ELF-1 (cell line): ENCODE results near the gene DDI2.
A peak's percentile ranks its signal among the peaks of the same experiment; 100 is the strongest.
"Not testable (repeated sequence)": the region's sequence is repeated elsewhere in the genome, so short reads cannot be mapped to it uniquely, and the experiment has no call there.

Source experiments
- DNase-seq: peaks from one replicate; pipeline ENCODE4 v3.0.0-alpha.2; 2016; ENCODE audit warnings: low read depth, low spot score

DDI2 gene

DNA sequence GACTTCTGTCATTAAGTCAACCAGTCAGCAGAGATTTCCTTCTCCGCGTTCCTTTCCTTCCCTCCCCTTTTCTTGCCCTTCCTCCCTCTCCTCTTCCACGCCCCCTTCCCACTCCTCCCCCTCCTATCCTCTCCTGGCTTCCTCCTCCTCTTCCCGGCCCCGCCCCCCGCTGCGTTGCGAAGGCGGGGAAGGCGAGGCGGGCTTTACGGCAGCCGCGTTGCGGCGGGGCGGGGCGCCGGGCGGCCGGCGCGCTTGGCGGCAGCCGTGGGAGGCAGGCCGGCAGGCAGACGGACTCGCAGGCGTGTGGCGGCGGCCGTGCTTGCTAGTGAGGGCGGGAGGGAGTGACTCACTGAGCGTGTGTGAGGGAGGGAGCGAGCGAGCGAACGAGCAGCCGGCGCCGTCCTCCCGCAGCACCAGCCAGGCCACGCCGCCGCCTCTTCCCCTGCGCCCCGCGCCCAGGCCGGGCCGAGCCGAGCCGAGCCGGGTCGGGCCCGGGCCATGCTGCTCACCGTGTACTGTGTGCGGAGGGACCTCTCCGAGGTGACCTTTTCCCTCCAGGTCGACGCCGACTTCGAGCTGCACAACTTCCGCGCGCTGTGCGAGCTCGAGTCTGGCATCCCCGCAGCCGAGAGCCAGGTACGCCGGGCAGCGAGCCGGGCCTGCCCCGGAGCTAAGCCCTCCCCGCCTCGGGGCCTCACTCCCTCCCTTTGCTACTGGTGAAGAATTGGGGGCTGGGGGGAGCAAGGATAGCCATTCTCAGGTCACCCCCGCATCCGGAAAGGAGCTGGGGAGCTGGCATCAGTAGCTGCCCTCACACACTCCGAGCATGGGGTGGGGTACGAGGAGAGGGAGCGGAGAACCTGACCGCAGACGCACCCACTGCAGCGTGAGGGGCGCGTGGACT is at the start of gene DDI2:
Gene DDI2, plus strand, starts transcription at position 286 of the 904 bp plus-strand sequence. Its CDS starts 213 bp downstream, at position 499.
- peak; percentile 95 for DNase-seq

DNA sequence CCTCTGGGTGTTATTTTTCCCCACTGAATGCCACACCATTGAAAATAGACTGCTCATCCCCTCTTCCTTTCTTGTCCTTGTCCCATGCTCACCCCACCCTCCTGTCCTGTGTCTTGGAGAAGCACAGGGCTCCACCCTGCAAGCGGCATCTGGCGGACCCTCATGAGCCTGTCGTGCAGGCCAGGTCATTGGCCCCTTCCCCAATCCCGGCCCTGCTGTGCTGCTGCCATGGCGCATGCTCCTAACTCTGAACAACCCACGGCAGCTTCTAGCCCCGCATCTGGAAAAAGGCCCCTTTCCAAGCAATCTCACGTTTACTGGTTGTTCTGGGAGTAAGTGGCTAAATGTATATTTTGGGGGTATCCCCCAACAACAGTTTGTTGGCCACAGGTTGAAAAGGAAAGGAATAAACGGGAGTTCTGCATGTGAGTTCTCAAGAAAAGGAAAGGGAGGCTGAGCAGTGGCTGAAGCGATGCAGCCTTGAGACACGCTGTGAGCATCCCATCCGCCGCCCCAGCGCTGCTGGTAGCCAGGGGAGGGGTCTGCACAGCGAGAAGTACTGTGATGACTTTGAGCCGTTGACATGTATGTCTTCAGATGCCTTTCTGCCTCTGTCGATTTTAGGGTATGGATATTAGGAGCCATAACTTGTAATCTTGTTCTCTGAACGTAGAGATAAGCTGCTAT is 48.7 kb upstream of the DDI2 start:
- DNase-seq = no peak

DNA sequence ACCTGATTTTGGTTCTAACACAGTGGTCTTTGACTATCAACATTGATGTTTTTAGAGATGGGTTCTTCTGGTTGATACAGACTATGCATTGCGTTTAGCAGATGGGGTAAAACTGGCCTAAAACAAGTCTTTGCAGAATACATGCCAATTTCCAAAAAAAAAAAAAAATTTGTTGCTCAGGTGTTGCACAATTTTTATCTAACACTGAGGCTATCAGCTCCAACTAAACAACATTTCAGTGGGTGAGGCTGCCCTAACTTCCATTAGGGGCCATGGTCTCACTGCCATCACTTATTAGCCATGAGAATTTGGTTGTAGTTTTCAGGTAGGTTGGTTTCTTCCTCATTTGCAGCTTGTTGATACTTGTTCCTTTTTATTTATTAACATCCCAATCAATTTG is 46.4 kb upstream of the DDI2 start:
- no peak for DNase-seq

DNA sequence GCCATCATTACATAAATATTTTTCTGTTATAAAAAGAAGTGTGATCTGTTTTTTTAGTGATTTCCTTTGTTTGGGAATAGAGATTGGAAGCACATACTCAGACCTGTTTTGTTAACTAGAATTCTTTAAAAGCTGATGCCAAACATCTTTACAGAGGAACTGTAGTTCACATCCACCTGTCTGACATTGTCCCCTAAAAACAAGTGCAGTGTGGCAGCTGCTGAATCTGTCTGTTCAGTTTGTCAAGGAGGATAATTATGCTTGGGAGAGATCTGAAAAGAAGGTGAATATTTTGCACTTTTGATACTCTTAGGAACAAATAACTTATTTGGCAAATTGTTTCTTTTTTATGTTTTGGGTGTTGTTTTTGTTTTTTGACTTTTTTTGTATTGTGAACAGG is 46.0 kb upstream of the DDI2 start:
- DNase-seq = no peak

DNA sequence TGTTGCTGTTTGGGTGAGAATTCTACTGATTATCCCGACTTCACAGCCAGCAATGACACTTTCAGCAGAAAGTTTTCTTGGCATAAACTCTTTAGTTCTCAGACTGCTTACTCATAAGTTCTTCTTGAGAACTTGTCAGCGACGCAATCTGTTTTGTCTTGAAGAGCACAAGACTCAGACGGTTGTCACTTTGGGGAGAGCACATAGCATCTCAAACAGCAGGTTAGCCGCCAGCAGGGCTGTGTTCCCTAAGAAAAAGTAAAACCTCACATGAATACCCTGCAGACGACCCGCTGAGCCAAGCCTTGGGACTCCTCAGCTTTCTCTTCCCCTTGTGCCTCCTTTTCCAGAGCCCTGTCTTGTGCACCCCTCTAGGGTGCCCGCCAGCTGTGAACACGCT is 43.8 kb upstream of the DDI2 start:
- no peak for DNase-seq

DNA sequence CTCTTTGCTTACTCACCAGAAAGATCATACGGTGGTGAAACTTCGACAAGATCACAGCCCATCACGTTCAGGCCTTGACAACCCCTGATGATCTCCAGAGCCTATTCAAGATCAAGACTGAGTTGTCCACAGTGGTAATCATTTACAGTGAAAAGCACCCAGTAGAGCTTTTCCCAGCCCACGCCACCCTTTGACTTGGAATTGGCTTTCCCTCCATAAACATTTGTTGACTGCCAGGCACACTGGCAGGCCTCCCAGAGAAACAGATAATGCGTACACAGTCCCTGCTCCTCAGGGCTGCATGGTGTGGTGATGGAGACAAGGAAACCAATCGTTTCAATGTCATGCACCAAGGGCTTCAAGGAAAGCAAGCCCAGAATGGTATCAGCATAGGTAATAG is 42.5 kb upstream of the DDI2 start:
- no peak for DNase-seq

DNA sequence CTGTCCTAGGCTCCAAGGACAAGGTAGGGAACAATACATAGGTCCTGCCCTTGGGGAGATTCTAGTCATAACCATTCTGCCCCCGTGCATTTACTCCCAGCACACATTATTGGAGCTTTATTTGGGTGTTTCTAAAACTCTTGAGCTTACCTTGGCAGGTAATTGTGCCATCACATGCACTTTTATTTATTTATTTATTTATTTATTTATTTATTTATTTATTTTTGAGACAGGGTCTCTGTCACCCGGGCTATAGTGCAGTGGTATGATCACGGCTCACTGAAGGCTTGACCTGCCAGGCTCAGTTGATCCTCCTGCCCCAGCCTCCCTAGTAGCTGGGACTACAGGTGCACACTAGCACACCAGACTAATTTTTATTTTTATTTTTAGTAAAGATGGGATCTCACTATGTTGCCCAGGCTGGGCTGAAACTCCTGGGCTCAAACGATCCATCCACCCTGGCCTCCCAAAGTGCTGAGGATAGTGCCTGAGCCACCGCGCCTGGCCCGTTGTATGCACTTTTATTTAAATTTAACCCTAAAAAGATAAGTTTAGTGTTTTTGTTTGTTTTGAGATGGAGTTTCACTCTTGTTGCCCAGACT is 41.6 kb upstream of the DDI2 start:
- no peak for DNase-seq

DNA sequence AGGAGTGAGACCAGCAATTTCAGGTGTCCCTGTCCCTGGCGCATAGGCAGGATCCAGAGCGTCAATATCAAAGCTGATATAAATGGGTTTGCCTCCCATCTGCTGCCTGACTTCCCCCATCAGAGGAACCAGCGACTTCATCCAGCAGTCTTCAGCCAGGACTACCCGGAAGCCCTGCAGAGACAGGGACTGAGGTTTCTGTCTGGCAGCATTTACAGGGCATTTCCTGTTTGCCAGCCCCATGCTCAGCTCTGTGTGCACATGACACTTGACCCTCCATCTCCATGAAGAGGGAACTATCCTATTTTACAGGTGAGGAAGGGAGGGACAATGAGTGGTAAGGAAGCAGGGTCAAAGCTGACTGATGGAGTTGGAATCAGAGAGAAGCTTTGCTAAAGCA is 39.6 kb upstream of the DDI2 start:
- DNase-seq = no peak

DNA sequence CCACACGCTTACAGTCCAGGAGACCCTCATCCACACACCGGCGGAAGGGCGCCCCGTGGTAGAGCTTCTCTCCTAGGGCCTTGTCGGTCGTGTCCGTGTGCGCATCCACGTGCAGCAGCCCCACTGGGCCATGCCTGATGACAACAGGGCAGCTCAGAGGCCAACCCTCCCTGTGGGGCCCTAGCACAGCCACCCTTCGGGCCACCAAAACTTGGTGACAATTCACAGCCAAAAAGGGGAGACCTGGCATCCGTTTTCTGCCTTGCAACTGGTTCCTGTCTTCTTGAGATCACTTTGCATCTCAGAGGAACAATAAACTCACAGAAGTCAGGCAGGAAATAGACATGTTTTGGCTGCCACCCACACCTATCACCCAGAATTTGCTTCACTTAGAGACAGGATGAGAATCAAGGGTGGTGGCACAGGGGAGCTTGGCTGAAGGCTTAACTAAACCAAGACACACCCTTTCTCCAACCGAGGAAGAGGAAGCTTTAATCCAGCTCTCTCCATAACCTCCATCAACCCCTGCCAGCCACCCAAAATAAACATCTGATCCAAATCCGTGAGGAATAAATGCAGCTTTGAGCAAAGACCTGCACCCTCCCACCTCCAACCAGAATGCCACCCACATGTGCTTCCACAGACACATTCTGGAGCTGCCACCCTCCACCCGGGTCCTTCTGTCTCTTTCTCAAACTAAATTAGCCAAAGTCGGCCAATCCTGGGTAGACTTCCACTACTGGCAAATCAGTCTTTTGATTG is 38.2 kb upstream of the DDI2 start:
- DNase-seq = no peak

DNA sequence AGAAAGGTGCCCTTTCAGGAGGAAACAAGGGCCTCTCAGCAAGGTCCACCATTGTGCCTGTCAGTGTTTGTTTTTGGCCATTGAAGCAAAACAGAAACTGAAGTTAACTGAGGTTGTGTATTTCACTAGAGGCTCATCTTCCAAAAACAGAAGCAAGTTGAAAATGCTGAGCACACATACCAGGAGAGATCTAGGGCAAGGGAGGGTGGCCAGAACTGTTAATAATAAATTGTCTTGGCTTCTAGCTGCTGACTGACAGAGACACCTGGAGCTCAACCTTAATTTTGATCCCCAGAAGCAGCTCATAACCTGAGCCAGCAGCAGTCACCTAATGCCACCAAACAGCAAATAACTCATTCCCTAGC is 37.6 kb upstream of the DDI2 start:
- DNase-seq = no peak

DNA sequence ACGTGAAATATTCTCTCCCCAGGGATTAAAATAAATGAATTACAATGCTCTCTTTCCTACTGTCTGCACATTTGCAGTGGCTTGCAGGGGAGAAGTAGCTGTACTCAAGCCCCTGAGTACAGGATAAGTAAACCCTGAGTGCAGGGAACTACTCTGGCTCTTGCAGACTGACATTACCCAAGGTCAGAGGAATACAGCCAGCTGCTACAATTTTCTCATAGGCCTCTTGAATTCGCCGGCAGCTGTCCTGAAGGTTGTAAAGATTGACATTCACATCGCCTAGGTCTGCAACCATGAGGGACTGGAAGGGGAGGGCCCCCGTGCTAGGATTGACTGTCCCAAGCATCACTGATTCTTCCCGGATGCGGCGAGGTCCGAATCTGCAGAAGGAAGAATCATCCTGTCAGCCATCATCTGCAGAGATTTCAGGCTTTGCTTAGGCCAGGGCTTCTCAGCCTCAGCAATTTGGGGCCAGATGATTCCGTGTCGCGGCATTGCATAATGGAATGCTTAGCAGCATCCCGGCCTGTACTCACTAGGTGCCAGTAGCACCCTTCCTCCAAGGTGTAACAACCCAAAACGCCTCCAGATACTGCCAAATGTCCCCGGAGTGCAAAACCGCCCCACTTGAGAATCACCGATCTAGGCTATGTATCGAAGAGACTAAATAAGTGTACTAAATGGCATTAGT is 34.1 kb upstream of the DDI2 start:
- DNase-seq = no peak

DNA sequence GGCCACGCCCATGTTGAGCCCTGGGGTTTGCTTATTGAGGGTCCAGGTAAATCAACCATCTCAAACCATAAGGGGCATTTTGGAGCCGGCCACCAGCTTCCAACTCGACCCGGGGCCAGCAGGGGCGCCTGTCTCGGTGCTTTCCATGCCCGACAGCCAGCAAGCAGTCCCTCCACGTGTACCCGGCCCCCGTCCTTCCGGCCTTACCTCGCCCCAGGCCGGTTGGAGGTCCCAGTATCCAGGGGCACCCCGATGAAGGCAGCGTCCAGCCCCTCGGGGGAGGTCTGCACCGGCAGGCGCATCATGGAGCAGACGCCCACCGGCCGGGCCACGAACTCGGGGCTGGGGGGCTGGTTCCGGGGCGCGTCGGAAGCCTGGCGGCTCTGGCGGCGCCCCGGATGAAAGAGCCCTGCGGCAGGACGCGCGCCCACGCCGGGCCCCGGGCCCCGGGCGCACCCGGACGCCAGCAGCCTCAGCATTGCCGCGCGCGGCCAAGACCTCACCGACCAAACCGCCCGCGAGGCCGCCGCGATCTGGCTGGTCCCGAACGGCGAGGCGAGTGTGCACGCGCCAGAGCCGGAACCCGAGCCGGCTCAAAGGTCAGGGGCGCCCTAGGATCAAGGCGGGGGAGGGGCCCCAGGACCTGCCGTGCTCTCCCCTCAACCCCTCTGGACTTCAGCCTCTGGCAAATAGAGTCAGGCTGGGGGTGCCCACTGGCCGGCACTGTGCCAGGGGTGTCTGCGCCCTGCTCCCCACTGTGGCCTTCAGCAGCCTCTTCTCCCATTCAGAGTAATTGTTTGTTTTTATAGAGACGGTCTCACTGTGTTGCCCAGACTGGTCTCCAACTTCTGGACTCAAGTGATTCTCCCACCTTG is 32.5 kb upstream of the DDI2 start, which contains the start of gene AGMAT:
Gene AGMAT, minus strand, starts transcription at position 563 of the 875 bp plus-strand sequence. Its CDS starts 84 bp downstream, at position 479.
- DNase-seq = peak; percentile 87

DNA sequence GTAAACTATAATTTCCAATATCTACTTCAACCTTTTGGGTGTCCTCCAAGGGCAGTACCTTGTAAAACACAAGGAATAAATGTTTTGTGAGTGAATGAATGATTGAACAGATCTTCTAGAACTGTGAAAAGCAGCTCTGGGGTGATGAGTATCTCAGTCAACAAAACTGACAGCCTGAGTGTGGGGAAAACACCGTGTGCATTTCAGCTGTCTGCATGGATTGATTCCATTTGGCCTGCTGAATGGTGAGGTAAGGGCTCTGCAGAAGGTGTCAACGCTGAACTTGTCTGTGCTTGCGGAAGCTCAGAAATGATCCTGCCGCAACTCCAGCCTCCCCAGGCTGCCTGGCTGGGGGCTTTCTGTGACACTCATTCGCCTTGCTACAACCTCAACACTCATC is 25.0 kb upstream of the DDI2 start:
- DNase-seq = no peak

DNA sequence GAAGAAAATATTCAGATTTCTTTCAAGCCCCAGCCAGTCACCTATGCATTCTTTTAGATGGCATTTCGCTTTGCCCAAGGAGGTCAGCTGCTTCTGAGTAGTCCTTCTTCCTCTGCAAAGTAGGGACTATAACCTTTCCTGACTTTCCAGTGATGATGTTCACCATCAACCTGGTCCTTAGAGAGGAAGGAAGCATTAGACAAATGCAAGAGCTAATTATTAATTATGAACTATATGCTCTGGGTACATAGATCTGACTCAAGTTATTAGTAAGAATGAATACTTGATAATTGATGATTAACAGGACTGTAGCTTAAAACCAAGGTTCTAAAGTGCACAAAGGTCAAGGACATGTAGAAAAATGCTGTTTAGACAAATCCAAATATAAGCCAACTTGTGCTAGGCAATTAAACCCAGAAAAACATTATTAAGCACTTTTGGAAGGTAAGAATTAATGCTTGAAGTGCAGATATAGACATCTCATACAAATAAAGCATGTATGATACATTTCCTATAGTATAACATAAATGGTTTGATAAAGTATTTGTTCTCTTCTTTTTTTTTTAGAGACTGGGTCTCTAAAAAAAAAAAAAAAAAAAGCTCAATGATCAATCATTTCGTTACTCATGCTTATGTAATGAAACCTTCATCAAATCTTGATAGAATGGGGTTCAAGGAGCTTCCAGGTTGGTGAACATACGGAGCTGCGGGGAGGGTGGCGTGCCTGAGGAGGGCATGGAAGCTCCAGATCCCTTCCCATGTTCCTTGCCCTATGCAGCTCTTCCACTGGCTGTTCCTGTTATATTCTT is 21.2 kb upstream of the DDI2 start:
- DNase-seq = no peak

DNA sequence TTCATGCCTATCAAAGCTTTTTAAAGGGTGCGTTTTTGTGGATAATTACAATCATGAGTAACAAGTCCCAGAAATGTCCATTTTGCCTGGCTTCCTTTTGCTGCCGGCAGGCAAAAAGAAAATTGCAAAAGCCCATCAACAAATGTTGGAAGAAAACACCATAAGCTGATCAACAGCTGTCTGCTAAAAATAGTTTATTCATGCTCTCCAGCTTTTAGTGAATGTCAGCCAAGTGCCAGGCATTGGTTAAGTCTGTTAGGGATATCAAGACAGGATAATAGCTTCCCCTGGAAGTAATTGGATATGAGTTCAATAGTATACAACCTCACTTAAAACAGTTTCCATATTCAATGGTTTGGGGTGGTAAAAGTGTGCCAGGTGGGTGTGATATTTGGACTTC is 18.8 kb upstream of the DDI2 start:
- no peak for DNase-seq

DNA sequence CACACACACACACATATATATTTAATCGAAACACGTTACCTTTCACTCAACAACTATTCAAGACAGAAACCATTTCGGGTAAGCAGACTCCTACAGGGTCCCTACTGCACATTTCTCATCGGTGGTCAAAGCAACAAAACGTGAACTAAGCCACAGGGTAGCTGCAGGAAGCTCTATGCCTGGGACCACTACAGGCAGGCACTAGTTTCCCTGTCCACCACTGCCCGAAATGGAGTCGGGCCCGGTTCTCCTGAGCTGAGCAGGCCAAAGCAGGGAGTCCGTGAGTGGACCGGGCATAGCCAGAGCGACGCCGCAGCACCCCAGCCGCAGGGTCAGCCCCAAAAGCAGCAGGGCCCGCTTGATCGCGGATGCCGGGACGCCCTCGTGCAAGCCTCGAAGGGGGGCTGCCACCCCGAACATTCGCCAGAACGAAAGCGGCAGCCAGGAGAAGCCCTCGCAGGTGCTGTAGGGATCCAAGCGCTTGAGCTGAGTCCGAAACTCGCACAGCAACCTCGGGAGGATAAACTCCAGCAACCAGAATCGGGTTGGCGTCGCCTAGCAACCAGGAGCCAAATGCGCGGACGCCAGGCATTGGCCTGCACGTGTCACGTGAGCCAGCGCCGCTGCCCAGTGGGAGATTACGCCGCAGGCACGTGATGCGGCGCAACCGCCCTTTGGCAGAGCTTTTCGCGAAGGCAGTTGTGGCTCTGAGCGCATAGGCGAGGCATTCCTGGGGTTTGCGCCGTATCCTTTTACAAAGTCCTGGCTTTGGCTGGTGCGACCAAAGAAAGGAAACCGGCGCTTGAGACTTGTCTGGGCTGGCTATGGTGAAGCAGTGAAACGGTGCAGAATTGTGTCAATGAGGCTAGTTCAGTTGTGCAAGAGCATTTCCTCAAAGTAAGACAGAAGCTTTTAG is 13.9 kb upstream of the DDI2 start:
- peak; percentile 97 for DNase-seq

DNA sequence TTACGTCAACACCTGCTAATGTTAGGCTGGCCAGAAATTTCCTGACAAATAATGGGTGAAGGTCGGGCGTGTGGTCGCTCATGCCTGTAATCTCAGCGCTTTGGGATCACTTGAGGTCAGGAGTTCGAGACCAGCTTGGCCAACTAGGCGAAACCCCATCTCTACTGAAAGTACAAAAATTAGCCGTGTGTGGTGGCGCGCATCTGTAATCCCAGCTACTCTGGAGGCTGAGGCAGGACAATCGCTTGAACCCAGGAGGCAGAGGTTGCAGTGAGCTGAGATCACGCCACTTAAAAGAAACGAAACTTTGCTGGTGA is 13.3 kb upstream of the DDI2 start:
- not testable (repeated sequence) for DNase-seq

DNA sequence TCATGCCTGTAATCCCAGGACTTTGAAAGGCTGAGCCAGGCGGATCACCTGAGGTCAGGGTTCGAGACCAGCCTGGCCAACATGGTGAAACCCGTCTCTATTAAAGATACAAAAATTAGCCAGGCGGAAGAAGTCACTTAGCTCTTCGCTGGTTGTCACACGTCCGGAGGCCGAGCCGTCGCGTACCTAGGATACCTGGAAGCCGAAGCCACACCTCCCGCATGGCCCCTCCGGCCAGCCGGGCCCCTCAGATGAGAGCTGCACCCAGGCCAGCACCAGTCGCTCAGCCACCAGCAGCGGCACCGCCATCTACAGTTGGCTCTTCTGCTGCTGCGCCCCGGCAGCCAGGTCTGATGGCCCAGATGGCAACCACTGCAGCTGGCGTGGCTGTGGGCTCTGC is 12.9 kb upstream of the DDI2 start:
- not testable (repeated sequence) for DNase-seq
